K562 (cell line): ENCODE data around the gene TRIM47. TPM values are rescaled to one million over a fixed set of nuclear protein-coding genes. Genes with fewer than 3 reads are reported as not detected.
A peak's percentile ranks its signal among the peaks of the same experiment; 100 is the strongest.

Experiments
- CTBP1 ChIP-seq: fragments of 450-650 bp; IDR thresholded peaks from 2 replicates; pipeline ENCODE4 v1.6.1; 2016; ENCODE audit warnings: borderline replicate concordance
- HMG20A ChIP-seq: fragments of 450-650 bp; formaldehyde crosslinking; conservative IDR thresholded peaks from 2 replicates; pipeline ENCODE4 v1.4.0; 2020; ENCODE audit warnings: mild to moderate bottlenecking, mixed read lengths
- HMGN3 ChIP-seq: IDR thresholded peaks from 2 replicates; pipeline ENCODE4 v1.6.1; 2011; ENCODE audit warnings: borderline replicate concordance, low read depth, mild to moderate bottlenecking, mixed read lengths, low read length; ENCODE audit not compliant: insufficient read length; ENCODE audit errors: extremely low read depth
- HNRNPK ChIP-seq: fragments of 200-400 bp; formaldehyde crosslinking; IDR thresholded peaks from one replicate; pipeline ENCODE4 v1.6.1; 2018; ENCODE audit warnings: mild to moderate bottlenecking, low read depth, low read length; ENCODE audit not compliant: poor library complexity, severe bottlenecking
- KDM5B ChIP-seq: fragments of 200-600 bp; sonication (generic); IDR thresholded peaks from 2 replicates; pipeline ENCODE4 v1.6.1; 2012; ENCODE audit warnings: low read depth, mild to moderate bottlenecking, moderate library complexity, low read length, control low read depth, inconsistent platforms; ENCODE audit not compliant: insufficient replicate concordance
- MYC ChIP-seq, 2 experiments: fragments of 250-450 bp in 1 of 2; sonication (Bioruptor Pico) in 1 of 2; IDR thresholded peaks; 2 replicates each; pipeline versions ENCODE4 v1.5.1 to v1.6.1; 2012 to 2021; ENCODE audit warnings: low read depth in 2 of 2, borderline replicate concordance in 1 of 2, improper control_type of control experiment in 1 of 2, low read length in 1 of 2, mild to moderate bottlenecking in 1 of 2, moderate library complexity in 1 of 2
- NELFE ChIP-seq: IDR thresholded peaks from 2 replicates; pipeline ENCODE4 v1.6.1; 2011; ENCODE audit warnings: mild to moderate bottlenecking; ENCODE audit not compliant: insufficient read depth, insufficient read length
- PHF8 ChIP-seq: fragments of 200-600 bp; sonication (generic); IDR thresholded peaks from 2 replicates; pipeline ENCODE4 v1.6.1; 2012; ENCODE audit warnings: mixed run types, mild to moderate bottlenecking, inconsistent platforms, low read length, moderate library complexity, borderline replicate concordance
- RBM39 ChIP-seq: fragments of 200-400 bp; formaldehyde crosslinking; optimal IDR thresholded peaks from 2 replicates; pipeline ENCODE3; 2018; ENCODE audit warnings: low read depth, low read length
- SMARCE1 ChIP-seq: fragments of 450-650 bp; IDR thresholded peaks from 2 replicates; pipeline ENCODE4 v1.7.1; 2016; ENCODE audit warnings: mild to moderate bottlenecking
- SRSF9 ChIP-seq: fragments of 200-400 bp; formaldehyde crosslinking; IDR thresholded peaks from 2 replicates; pipeline ENCODE4 v1.6.1; 2017; ENCODE audit warnings: low read depth, low read length, borderline replicate concordance
- U2AF1 ChIP-seq: fragments of 200-400 bp; formaldehyde crosslinking; optimal IDR thresholded peaks from 2 replicates; pipeline ENCODE3; 2017; ENCODE audit warnings: mild to moderate bottlenecking, low read depth, low read length, moderate library complexity
- YY1 ChIP-seq, 3 experiments: IDR thresholded peaks; 2 replicates each; pipeline ENCODE4 v1.6.1; 2011; ENCODE audit warnings: low read length in 2 of 3, mild to moderate bottlenecking in 2 of 3, moderate library complexity in 2 of 3, borderline replicate concordance in 1 of 3, control low read depth in 1 of 3, low read depth in 1 of 3; ENCODE audit not compliant: insufficient read depth in 3 of 3, insufficient replicate concordance in 2 of 3, control insufficient read depth in 1 of 3, insufficient read length in 1 of 3; ENCODE audit errors: extremely low read depth in 1 of 3
- ZBTB11 ChIP-seq, 3 experiments: fragments of 200-800 bp in 1 of 3; fragments of 250-450 bp in 1 of 3; fragments of 450-650 bp in 1 of 3; sonication (Bioruptor Pico) in 1 of 3; sonication (Bioruptor generic) in 1 of 3; formaldehyde crosslinking in 1 of 3; IDR thresholded peaks; 2 replicates each; pipeline versions ENCODE4 v1.6.1 to v1.8.0; 2016 to 2022; ENCODE audit warnings: mild to moderate bottlenecking in 2 of 3, missing genetic modification characterization in 2 of 3, missing compliant biosample characterization in 1 of 3, moderate library complexity in 1 of 3
- ZNF79 ChIP-seq: fragments of 250-450 bp; sonication (Bioruptor Pico); IDR thresholded peaks from 2 replicates; pipeline ENCODE4 v1.4.0; 2020; ENCODE audit warnings: low read depth, mild to moderate bottlenecking, moderate library complexity
- polyA plus RNA-seq, 8 experiments: library from polyadenylated mRNA; depleted of rRNA in 4 of 8; stranded (reverse) in 5 of 8; unstranded in 3 of 8; fragments of >200 nt; fragmentation: Nextera tagmentation in 2 of 8; fragmentation: Illumina TruSeq in 1 of 8; extraction: Ambion mirVana in 2 of 8; extraction: Trizol in 1 of 8; gene quantifications; 2 replicates each; pipeline versions ENCODE4 v1.2.1 to v1.2.3, GENCODE V29; 2011 to 2014; ENCODE audit warnings: inconsistent platforms in 1 of 8, missing spikeins in 1 of 8
- total RNA-seq, 7 experiments: library from RNA; depleted of rRNA in 6 of 7; stranded (reverse); fragments of >200 nt in 6 of 7; fragmentation: Illumina TruSeq in 2 of 7; extraction: Trizol in 2 of 7; gene quantifications; 2 replicates each; pipeline versions ENCODE4 v1.2.1 to v1.2.3, GENCODE V29; 2011 to 2021; ENCODE audit warnings: low replicate concordance in 1 of 7
- TF ChIP-seq, protein P1 (sequence below), 2 experiments: IDR thresholded peaks; 2 replicates each; pipeline ENCODE4 v1.6.1; 2011; ENCODE audit warnings: borderline replicate concordance in 1 of 2, control low read depth in 1 of 2, low read depth in 1 of 2, low read length in 1 of 2, mild to moderate bottlenecking in 1 of 2, mixed read lengths in 1 of 2, moderate library complexity in 1 of 2; ENCODE audit not compliant: insufficient read depth in 1 of 2, insufficient read length in 1 of 2, poor library complexity in 1 of 2, severe bottlenecking in 1 of 2; ENCODE audit errors: extremely low read depth in 1 of 2

The TRIM47 gene
- total and polyA plus RNA-seq, 9 of the 15 experiments (the other 6 are each of a cell fraction or from before 2014, with no cell fraction given) = 0.56 to 6.1 (median 3.2) TPM

DNA sequence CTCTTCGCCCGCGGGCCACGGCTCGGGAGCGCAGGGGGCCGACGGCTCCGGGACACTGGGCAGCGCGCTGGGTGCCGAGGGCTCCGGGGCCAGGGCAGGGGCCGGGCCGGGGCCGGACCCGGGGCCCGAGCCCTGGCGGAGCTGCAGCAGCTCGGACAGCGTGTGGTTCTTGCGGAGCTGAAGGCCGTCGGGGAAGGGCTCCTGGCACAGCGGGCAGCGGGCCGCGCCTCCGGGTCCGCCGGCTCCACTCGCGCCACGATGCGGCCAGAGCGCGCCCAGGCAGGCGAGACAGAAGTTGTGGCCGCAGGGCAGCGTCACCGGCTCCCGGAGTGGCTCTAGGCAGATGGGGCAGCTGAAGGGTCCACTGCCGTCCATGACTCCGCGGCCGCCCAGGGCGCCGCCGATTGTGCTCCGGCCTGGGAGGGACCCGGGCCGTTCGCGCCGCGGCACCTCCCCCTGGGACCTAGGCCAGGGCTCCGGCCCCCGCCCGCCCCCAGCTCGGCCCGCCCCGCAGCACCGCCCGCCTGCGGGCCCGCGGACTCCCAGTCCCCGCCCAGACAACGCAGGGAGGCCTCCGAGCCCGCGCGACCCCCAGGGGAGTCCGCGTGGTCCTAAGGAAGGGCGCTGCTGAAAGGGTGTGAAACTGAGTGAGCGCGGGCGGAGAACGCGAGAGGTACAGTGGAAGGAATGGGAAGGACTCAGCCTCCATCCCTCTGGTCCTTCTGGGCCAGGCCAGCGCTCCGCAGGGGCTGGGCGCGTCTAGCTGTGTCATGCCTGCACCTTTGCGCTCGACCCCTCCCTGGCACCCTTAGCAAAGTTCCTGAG is at the start of gene TRIM47 (continued):
- TF ChIP-seq ZBTB11 (CRISPR knock-in tag; IDR thresholded peaks at IDR 0.05) = peak in 1 of 3 experiments; percentile 77; a peak in 2 of 6 replicates
- peak; percentile 44 for TF ChIP-seq KDM5B
- TF ChIP-seq HNRNPK = no peak
- no peak for TF ChIP-seq HMG20A (CRISPR knock-in tag)
- TF ChIP-seq PHF8 = peak; percentile 61; the same call in 1 of the 2 replicates
- TF ChIP-seq NELFE = no peak
- peak; percentile 39; the same call in 1 of the 2 replicates for TF ChIP-seq CTBP1
- 0 out of 2 replicates have a peak, but pooled peaks have one; percentile 51 for TF ChIP-seq SMARCE1
- no peak for TF ChIP-seq ZNF79 (CRISPR knock-in tag)
- no peak for TF ChIP-seq SRSF9
- TF ChIP-seq, protein P1, sequence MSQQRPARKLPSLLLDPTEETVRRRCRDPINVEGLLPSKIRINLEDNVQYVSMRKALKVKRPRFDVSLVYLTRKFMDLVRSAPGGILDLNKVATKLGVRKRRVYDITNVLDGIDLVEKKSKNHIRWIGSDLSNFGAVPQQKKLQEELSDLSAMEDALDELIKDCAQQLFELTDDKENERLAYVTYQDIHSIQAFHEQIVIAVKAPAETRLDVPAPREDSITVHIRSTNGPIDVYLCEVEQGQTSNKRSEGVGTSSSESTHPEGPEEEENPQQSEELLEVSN (IDR thresholded peaks at IDR 0.05; ENCODE audit: borderline replicate concordance in 1 of 2, extremely low read depth in 1 of 2, insufficient read depth in 1 of 2, insufficient read length in 1 of 2, low read depth in 1 of 2, low read length in 1 of 2, poor library complexity in 1 of 2, severe bottlenecking in 1 of 2) = peak; percentile 7 to 44
- 0 out of 2 replicates have a peak, but pooled peaks have one; percentile 1 for TF ChIP-seq MYC (IDR thresholded peaks at IDR 0.05; ENCODE audit: low read depth, low read length)
- TF ChIP-seq MYC (CRISPR knock-in tag; IDR thresholded peaks at IDR 0.05; ENCODE audit: borderline replicate concordance, low read depth) = no peak
- TF ChIP-seq YY1 (IDR thresholded peaks at IDR 0.05; ENCODE audit: borderline replicate concordance in 1 of 3, control insufficient read depth in 1 of 3, extremely low read depth in 1 of 3, insufficient read depth in 3 of 3, insufficient read length in 1 of 3, insufficient replicate concordance in 2 of 3, low read depth in 1 of 3, low read length in 2 of 3) = peak in 2 of 3 experiments; percentile 7 to 25
- peak; percentile 19 for TF ChIP-seq HMGN3
- no peak for TF ChIP-seq U2AF1
- no peak for TF ChIP-seq RBM39
